Stomach (tissue), 4 donors: ENCODE data around the gene PI4K2B.

Experiments used
- EP300 ChIP-seq: sonication (generic); formaldehyde crosslinking; IDR thresholded peaks from one replicate; pipeline ENCODE4 v1.6.1; 2017; ENCODE audit warnings: antibody characterized with exemption
- POLR2A ChIP-seq, 4 donors: fragments of 450-650 bp; IDR thresholded peaks; one replicate each; pipeline ENCODE4 v1.6.1; 2016; ENCODE audit warnings: antibody characterized with exemption in 4 of 4, control low read depth in 2 of 4, mild to moderate bottlenecking in 1 of 4, moderate library complexity in 1 of 4
- POLR2AphosphoS5 ChIP-seq, 3 donors: sonication (generic); formaldehyde crosslinking; IDR thresholded peaks; one replicate each; pipeline ENCODE4 v1.6.1; 2016; ENCODE audit warnings: antibody characterized with exemption in 3 of 3
- TF ChIP-seq, protein P1 (sequence below), 7 experiments: fragments of 450-650 bp in 4 of 7; fragments of 200-600 bp in 3 of 7; sonication (generic) in 3 of 7; IDR thresholded peaks; one replicate each; pipeline ENCODE4 v1.5.1; 2016 to 2019; ENCODE audit warnings: antibody characterized with exemption in 7 of 7, control low read depth in 2 of 7, mild to moderate bottlenecking in 1 of 7

DNA sequence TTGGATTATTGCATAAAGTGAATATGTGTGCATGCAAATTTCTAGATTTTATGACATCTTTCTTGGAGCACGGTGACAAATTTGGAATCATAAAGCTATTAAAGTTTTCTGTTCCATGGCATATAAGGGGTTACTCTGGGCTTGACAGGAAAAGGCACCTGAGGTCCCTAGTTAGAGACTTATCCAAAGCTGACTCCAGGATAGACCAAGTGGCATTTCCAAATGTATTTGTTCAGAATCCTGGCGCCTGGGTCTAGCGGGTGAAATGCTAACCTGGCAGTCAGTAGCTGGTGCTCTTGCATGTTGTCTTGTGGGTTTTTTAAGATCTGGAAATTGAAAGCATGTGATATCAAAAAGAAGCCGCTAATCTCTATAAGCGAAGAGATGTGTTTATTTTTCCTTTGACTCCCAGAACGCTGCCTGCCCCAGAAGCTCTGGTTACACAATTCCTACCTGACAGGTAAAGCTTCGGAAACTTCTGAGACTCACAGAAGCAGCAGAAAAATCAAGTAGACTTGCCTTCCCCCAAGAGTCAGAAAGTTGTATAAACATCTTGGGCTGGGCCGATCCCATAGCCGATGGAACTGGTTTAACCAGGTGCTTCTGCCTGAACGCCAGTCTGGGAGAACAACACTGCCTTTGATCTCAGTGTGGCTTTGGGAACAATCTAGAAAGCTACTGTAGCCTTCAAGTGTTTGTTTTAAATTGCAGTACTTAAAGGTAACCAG lies 65.8 kb downstream of the PI4K2B start:
- peak in 2 of 3 donors; percentile 56 to 61 for TF ChIP-seq POLR2AphosphoS5 (IDR thresholded peaks at IDR 0.05)
- TF ChIP-seq, protein P1, sequence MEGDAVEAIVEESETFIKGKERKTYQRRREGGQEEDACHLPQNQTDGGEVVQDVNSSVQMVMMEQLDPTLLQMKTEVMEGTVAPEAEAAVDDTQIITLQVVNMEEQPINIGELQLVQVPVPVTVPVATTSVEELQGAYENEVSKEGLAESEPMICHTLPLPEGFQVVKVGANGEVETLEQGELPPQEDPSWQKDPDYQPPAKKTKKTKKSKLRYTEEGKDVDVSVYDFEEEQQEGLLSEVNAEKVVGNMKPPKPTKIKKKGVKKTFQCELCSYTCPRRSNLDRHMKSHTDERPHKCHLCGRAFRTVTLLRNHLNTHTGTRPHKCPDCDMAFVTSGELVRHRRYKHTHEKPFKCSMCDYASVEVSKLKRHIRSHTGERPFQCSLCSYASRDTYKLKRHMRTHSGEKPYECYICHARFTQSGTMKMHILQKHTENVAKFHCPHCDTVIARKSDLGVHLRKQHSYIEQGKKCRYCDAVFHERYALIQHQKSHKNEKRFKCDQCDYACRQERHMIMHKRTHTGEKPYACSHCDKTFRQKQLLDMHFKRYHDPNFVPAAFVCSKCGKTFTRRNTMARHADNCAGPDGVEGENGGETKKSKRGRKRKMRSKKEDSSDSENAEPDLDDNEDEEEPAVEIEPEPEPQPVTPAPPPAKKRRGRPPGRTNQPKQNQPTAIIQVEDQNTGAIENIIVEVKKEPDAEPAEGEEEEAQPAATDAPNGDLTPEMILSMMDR (IDR thresholded peaks at IDR 0.05) = peak in 1 of 7 experiments; percentile 29
- TF ChIP-seq EP300 = no peak
- no peak for TF ChIP-seq POLR2A (IDR thresholded peaks at IDR 0.05)
